ENCODE measurements around the gene TTC23. TPM values are rescaled to one million over a fixed set of nuclear protein-coding genes. Genes with fewer than 3 reads are reported as not detected.
A peak's percentile ranks its signal among the peaks of the same experiment; 100 is the strongest.

The TTC23 gene
- total RNA-seq, 1 donor from 2014 or later = 29.7 TPM

- peak; percentile 73 for DNase-seq (ENCODE audit: low spot score)
These were observed 144.4 kb downstream of the TTC23 start, which contains the start of gene SYNM for GRCh38 chr15:99104788-99105513. Gene SYNM (plus strand): TSS chr15:99105080. CDS start chr15:99105200, 120 bp downstream.

- no peak for DNase-seq (ENCODE audit: low spot score)
These were observed 146.1 kb downstream of the TTC23 start for GRCh38 chr15:99103279-99103678.

- no peak for DNase-seq (ENCODE audit: low spot score)
These were observed 146.8 kb downstream of the TTC23 start for GRCh38 chr15:99102332-99103235.

- DNase-seq (ENCODE audit: low spot score) = no peak
These were observed 147.9 kb downstream of the TTC23 start for GRCh38 chr15:99101501-99101900.

GRCh38 chr15:99100245-99101173, 148.9 kb downstream of the TTC23 start:
- DNase-seq (ENCODE audit: low spot score) = peak; percentile 83

GRCh38 chr15:99099661-99100060, 149.7 kb downstream of the TTC23 start:
- no peak for DNase-seq (ENCODE audit: low spot score)

GRCh38 chr15:99098991-99099390, 150.4 kb downstream of the TTC23 start:
- no peak for DNase-seq (ENCODE audit: low spot score)

- no peak for DNase-seq (ENCODE audit: low spot score)
These were observed 151.0 kb downstream of the TTC23 start for GRCh38 chr15:99098426-99098825.

GRCh38 chr15:99097441-99098410, 151.7 kb downstream of the TTC23 start:
- DNase-seq (ENCODE audit: low spot score) = no peak

- no peak for DNase-seq (ENCODE audit: low spot score)
These were observed 152.4 kb downstream of the TTC23 start for GRCh38 chr15:99096894-99097426.

GRCh38 chr15:99096173-99096893, 153.0 kb downstream of the TTC23 start:
- DNase-seq (ENCODE audit: low spot score) = no peak

GRCh38 chr15:99095626-99096025, 153.8 kb downstream of the TTC23 start:
- DNase-seq (ENCODE audit: low spot score) = no peak

GRCh38 chr15:99092554-99093172, 156.7 kb downstream of the TTC23 start:
- no peak for DNase-seq (ENCODE audit: low spot score)

- DNase-seq (ENCODE audit: low spot score) = no peak
These were observed 158.4 kb downstream of the TTC23 start for GRCh38 chr15:99090938-99091337.

GRCh38 chr15:99090011-99090699, 159.2 kb downstream of the TTC23 start:
- DNase-seq (ENCODE audit: low spot score) = no peak

GRCh38 chr15:99087405-99087943, 161.9 kb downstream of the TTC23 start:
- DNase-seq (ENCODE audit: low spot score) = no peak

GRCh38 chr15:99086327-99086667, 163.1 kb downstream of the TTC23 start:
- no peak for DNase-seq (ENCODE audit: low spot score)
